Neural progenitor cell (in vitro differentiated cells): ENCODE results near the gene HCN1. TPM values are rescaled to one million over a fixed set of nuclear protein-coding genes. Genes with fewer than 3 reads are reported as not detected.
A peak's percentile ranks its signal among the peaks of the same experiment; 100 is the strongest.
"Not testable (repeated sequence)": the region's sequence is repeated elsewhere in the genome, so short reads cannot be mapped to it uniquely, and the experiment has no call there.

Source experiments
- DNase-seq: peaks from one replicate; pipeline ENCODE4 v3.0.0-alpha.2; 2016; ENCODE audit warnings: low spot score
- H2AFZ ChIP-seq: fragments of 200-600 bp; sonication (generic); replicated peaks from 2 replicates; pipeline ENCODE4 v1.6.1; 2016; ENCODE audit warnings: antibody characterized with exemption
- H3F3A ChIP-seq: fragments of 200-600 bp; sonication (generic); 2 replicates; pipeline ENCODE4 v1.6.1; 2016; ENCODE audit warnings: antibody characterized with exemption, low read depth
- H3K27ac ChIP-seq: fragments of 200-600 bp; sonication (generic); 2 replicates; pipeline ENCODE4 v1.5.1; 2016; ENCODE audit warnings: mild to moderate bottlenecking
- H3K27me3 ChIP-seq: fragments of 200-600 bp; sonication (generic); 2 replicates; pipeline ENCODE4 v1.6.1; 2016; ENCODE audit warnings: mild to moderate bottlenecking, moderate library complexity
- H3K36me3 ChIP-seq: fragments of 200-600 bp; sonication (generic); 2 replicates; pipeline ENCODE4 v1.5.1; 2016
- H3K4me1 ChIP-seq: fragments of 200-600 bp; sonication (generic); 2 replicates; pipeline ENCODE4 v1.6.1; 2016; ENCODE audit warnings: mixed run types
- H3K4me2 ChIP-seq: fragments of 200-600 bp; sonication (generic); 2 replicates; pipeline ENCODE4 v1.6.1; 2016
- H3K4me3 ChIP-seq: fragments of 200-600 bp; sonication (generic); 2 replicates; pipeline ENCODE4 v1.5.1; 2016
- H3K79me2 ChIP-seq: fragments of 200-600 bp; sonication (generic); 2 replicates; pipeline ENCODE4 v1.6.1; 2016; ENCODE audit warnings: low read depth
- H3K9ac ChIP-seq: fragments of 200-600 bp; sonication (generic); 2 replicates; pipeline ENCODE4 v1.6.1; 2016
- H3K9me3 ChIP-seq: fragments of 200-600 bp; sonication (generic); 2 replicates; pipeline ENCODE4 v1.5.1; 2016; ENCODE audit warnings: low read depth
- H4K20me1 ChIP-seq: fragments of 200-600 bp; sonication (generic); 2 replicates; pipeline ENCODE4 v1.6.1; 2016; ENCODE audit warnings: low read depth
- H3K27ac Mint-ChIP-seq: 3 replicates; pipeline ENCODE4 v1.8.0; 2021; ENCODE audit warnings: mixed read lengths
- H3K27me3 Mint-ChIP-seq: 2 replicates; pipeline ENCODE4 v1.8.0; 2022; ENCODE audit warnings: low read depth, mild to moderate bottlenecking, inconsistent platforms, moderate library complexity, mixed read lengths; ENCODE audit not compliant: insufficient read depth
- H3K36me3 Mint-ChIP-seq: 3 replicates; pipeline ENCODE4 v1.8.0; 2021; ENCODE audit warnings: mixed read lengths
- H3K4me1 Mint-ChIP-seq: 3 replicates; pipeline ENCODE4 v1.8.0; 2021; ENCODE audit warnings: mixed read lengths
- H3K4me3 Mint-ChIP-seq: 3 replicates; pipeline ENCODE4 v1.8.0; 2021; ENCODE audit warnings: mild to moderate bottlenecking, moderate library complexity, mixed read lengths
- H3K9me3 Mint-ChIP-seq: 3 replicates; pipeline ENCODE4 v1.8.0; 2020; ENCODE audit warnings: mixed read lengths
- CTCF ChIP-seq: fragments of 200-600 bp; sonication (generic); IDR thresholded peaks from 2 replicates; pipeline ENCODE4 v1.5.1; 2017; ENCODE audit warnings: antibody characterized with exemption, mild to moderate bottlenecking
- EZH2 ChIP-seq: fragments of 200-600 bp; sonication (generic); IDR thresholded peaks from 2 replicates; pipeline ENCODE4 v1.6.1; 2017; ENCODE audit warnings: antibody characterized with exemption, mild to moderate bottlenecking, moderate library complexity
- EZH2phosphoT487 ChIP-seq: fragments of 200-600 bp; sonication (generic); IDR thresholded peaks from 2 replicates; pipeline ENCODE4 v1.6.1; 2017; ENCODE audit warnings: antibody characterized with exemption
- total RNA-seq: library from RNA; depleted of rRNA; stranded (reverse); fragments of >200 nt; gene quantifications from 2 replicates; pipeline ENCODE4 v1.2.3, GENCODE V29; 2015; ENCODE audit warnings: low replicate concordance

HCN1 gene
- total RNA-seq, 1 donor from 2014 or later: not detected

GRCh38 chr5:45512521-45512920 lies 183.7 kb downstream of the HCN1 start:
- no peaks in the 10 kb centered on the region for H3K9me3 Mint-ChIP-seq
- no peaks in the 10 kb centered on the region for H3K4me1 ChIP-seq
- H3K27ac Mint-ChIP-seq: no peak overlapping the region
- H3K9me3 ChIP-seq: no peaks in the 10 kb centered on the region
- H3K36me3 Mint-ChIP-seq: no peaks in the 10 kb centered on the region
- no peaks in the 10 kb centered on the region for H3K79me2 ChIP-seq
- DNase-seq: no peak
- H3K4me3 ChIP-seq: no peak overlapping the region
- no peaks in the 10 kb centered on the region for H4K20me1 ChIP-seq
- no peaks in the 10 kb centered on the region for H3K27me3 ChIP-seq
- H2AFZ ChIP-seq: no peak overlapping the region
- H3K36me3 ChIP-seq: no peaks in the 10 kb centered on the region
- H3K4me3 Mint-ChIP-seq: no peak overlapping the region
- H3K4me2 ChIP-seq: no peak overlapping the region
- no peaks in the 10 kb centered on the region for H3K27me3 Mint-ChIP-seq
- H3K4me1 Mint-ChIP-seq: no peaks in the 10 kb centered on the region
- H3K27ac ChIP-seq: no peak overlapping the region
- TF ChIP-seq EZH2 (no peak), EZH2phosphoT487 (no peak), CTCF (no peak)
- no peak overlapping the region for H3K9ac ChIP-seq
- H3F3A ChIP-seq: no peaks in the 10 kb centered on the region

DNA sequence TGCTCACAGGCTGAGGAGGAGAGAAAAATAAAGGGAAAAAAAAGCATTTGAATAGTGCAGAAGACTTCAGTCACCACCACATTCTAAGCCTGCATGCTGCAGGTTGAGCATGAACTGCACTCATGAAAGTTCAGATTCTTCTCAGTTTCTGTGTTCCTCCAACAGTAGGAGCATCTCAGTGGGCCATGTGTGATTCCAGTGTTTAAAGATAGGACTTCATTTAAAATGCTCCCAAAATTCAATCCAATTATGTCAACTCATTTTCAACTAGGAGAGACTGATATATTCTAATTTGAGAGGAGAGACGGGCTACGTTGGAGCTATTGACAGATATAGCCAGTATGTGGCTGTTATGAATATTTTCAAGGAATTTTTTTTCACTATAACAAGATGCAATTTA lies 186.8 kb downstream of the HCN1 start:
- DNase-seq: no peak
- H3K4me1 ChIP-seq: no peaks in the 10 kb centered on the region
- H3K4me3 Mint-ChIP-seq: no peak overlapping the region

DNA sequence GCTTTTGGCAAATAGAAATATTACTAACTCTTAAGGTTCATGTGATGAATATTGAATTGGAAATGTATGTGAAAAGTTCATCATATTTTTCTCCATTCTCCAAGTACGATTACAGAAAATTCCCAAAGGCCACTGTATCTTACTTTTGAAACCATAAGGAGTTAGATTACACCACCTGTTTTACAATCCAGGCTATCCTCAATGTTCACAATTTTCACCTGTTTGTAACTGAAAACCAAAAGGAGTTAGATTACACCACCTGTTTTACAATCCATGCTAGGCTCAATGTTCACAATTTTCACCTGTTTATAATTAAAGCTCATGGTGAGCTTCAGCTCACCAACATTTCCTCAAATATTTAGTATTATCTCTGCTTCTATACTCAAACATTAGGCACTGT lies 188.0 kb downstream of the HCN1 start:
- H3K9me3 Mint-ChIP-seq: no peaks in the 10 kb centered on the region
- Histone ChIP-seq H3K4me3 (no peak overlapping the region), H2AFZ (no peak overlapping the region), H3K27me3 (no peaks in the 10 kb centered on the region), H4K20me1 (no peaks in the 10 kb centered on the region), H3K9ac (no peak overlapping the region), H3K27ac (no peak overlapping the region), H3K4me1 (no peaks in the 10 kb centered on the region), H3K9me3 (no peaks in the 10 kb centered on the region), H3K4me2 (no peak overlapping the region), H3K79me2 (no peaks in the 10 kb centered on the region), H3K36me3 (no peaks in the 10 kb centered on the region), H3F3A (no peaks in the 10 kb centered on the region)
- peaks cover 6% of the 10 kb centered on the region for H3K4me1 Mint-ChIP-seq
- H3K27ac Mint-ChIP-seq: no peak overlapping the region
- no peak for DNase-seq
- peaks cover 2% of the 10 kb centered on the region for H3K27me3 Mint-ChIP-seq
- no peak for TF ChIP-seq EZH2phosphoT487
- no peaks in the 10 kb centered on the region for H3K36me3 Mint-ChIP-seq
- no peak overlapping the region for H3K4me3 Mint-ChIP-seq

More for the DNA sequence above, 186.8 kb downstream of the HCN1 start:
- no peaks in the 10 kb centered on the region for H3K36me3 Mint-ChIP-seq
- H3K79me2 ChIP-seq: no peaks in the 10 kb centered on the region
- no peaks in the 10 kb centered on the region for H3K27me3 ChIP-seq
- H3K27ac Mint-ChIP-seq: no peak overlapping the region
- H3F3A ChIP-seq: no peaks in the 10 kb centered on the region
- H3K9me3 Mint-ChIP-seq: no peaks in the 10 kb centered on the region
- no peak overlapping the region for H3K4me2 ChIP-seq
- H3K9ac ChIP-seq: no peak overlapping the region
- TF ChIP-seq EZH2phosphoT487: no peak
- no peak for TF ChIP-seq CTCF
- TF ChIP-seq EZH2: no peak
- H3K36me3 ChIP-seq: no peaks in the 10 kb centered on the region
- no peaks in the 10 kb centered on the region for H3K9me3 ChIP-seq
- peaks cover 6% of the 10 kb centered on the region for H3K4me1 Mint-ChIP-seq
- H2AFZ ChIP-seq: no peak overlapping the region
- no peaks in the 10 kb centered on the region for H3K27me3 Mint-ChIP-seq
- H3K4me3 ChIP-seq: no peak overlapping the region
- no peaks in the 10 kb centered on the region for H4K20me1 ChIP-seq
- no peak overlapping the region for H3K27ac ChIP-seq

- no peaks in the 10 kb centered on the region for H3K4me1 ChIP-seq
- Mint-ChIP-seq H3K27me3 (peaks cover 2% of the 10 kb centered on the region), H3K4me3 (no peak overlapping the region), H3K9me3 (no peaks in the 10 kb centered on the region), H3K27ac (peak overlapping the region; percentile 38), H3K36me3 (no peaks in the 10 kb centered on the region), H3K4me1 (peaks cover 6% of the 10 kb centered on the region)
- TF ChIP-seq CTCF (no peak), EZH2phosphoT487 (no peak), EZH2 (no peak)
- no peak overlapping the region for H3K9ac ChIP-seq
- DNase-seq: no peak
- no peak overlapping the region for H2AFZ ChIP-seq
- no peaks in the 10 kb centered on the region for H3K79me2 ChIP-seq
- H3F3A ChIP-seq: no peaks in the 10 kb centered on the region
- H3K9me3 ChIP-seq: no peaks in the 10 kb centered on the region
- H3K4me3 ChIP-seq: no peak overlapping the region
- no peaks in the 10 kb centered on the region for H4K20me1 ChIP-seq
- no peak overlapping the region for H3K4me2 ChIP-seq
- H3K27ac ChIP-seq: no peak overlapping the region
- H3K36me3 ChIP-seq: no peaks in the 10 kb centered on the region
- H3K27me3 ChIP-seq: no peaks in the 10 kb centered on the region
Measured at GRCh38 chr5:45507178-45507577, 189.0 kb downstream of the HCN1 start.

DNA sequence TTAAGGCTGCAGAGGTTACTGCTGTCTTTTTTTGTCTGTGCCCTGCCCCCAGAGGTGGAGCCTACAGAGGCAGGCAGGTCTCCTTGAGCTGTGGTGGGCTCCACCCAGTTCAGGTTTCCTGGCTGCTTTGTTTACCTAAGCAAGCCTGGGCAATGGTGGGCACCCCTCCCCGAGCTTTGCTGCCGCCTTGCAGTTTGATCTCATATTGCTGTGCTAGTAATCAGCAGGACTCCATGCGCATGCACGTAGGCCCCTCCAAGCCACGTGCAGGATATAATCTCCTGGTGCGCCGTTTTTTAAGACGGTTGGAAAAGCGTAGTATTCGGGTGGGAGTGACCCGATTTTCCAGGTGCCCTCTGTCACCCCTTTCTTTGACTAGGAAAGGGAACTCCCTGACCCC lies 197.2 kb downstream of the HCN1 start:
- not testable (repeated sequence) for H3K27ac Mint-ChIP-seq, H3K4me1 ChIP-seq, H3K27ac ChIP-seq, DNase-seq, H3K79me2 ChIP-seq, H3K4me2 ChIP-seq, H2AFZ ChIP-seq, H3K9me3 Mint-ChIP-seq, H3F3A ChIP-seq, H3K36me3 Mint-ChIP-seq, H3K27me3 ChIP-seq, H3K4me3 ChIP-seq, H3K9me3 ChIP-seq, H3K36me3 ChIP-seq, H4K20me1 ChIP-seq, H3K9ac ChIP-seq, H3K4me3 Mint-ChIP-seq, H3K27me3 Mint-ChIP-seq, H3K4me1 Mint-ChIP-seq
